Nephron (organoid): Measurements from ENCODE around the gene S100A1.
"Not testable (repeated sequence)": the region's sequence is repeated elsewhere in the genome, so short reads cannot be mapped to it uniquely, and the experiment has no call there.

Experiments
- H3K27ac Mint-ChIP-seq, 3 experiments: 2 replicates each; pipeline ENCODE4 v1.8.0; 2020; ENCODE audit warnings: mixed read lengths in 3 of 3, mild to moderate bottlenecking in 2 of 3, moderate library complexity in 1 of 3
- H3K27me3 Mint-ChIP-seq: 2 replicates; pipeline ENCODE4 v1.8.0; 2021; ENCODE audit warnings: low read depth, mild to moderate bottlenecking, moderate library complexity, mixed read lengths
- H3K36me3 Mint-ChIP-seq: 2 replicates; pipeline ENCODE4 v1.8.0; 2020; ENCODE audit warnings: low read depth, mixed read lengths
- H3K4me1 Mint-ChIP-seq: 2 replicates; pipeline ENCODE4 v1.8.0; 2020; ENCODE audit warnings: mixed read lengths
- H3K4me3 Mint-ChIP-seq, 3 experiments: 2 replicates each; pipeline ENCODE4 v1.8.0; 2020; ENCODE audit warnings: mild to moderate bottlenecking in 3 of 3, mixed read lengths in 3 of 3, moderate library complexity in 2 of 3
- H3K9me3 Mint-ChIP-seq: 2 replicates; pipeline ENCODE4 v1.8.0; 2020; ENCODE audit warnings: mixed read lengths
- CTCF ChIP-seq, 3 experiments: fragments of 200-600 bp; sonication (generic); IDR thresholded peaks; one replicate each; pipeline ENCODE4 v1.5.0; 2021; ENCODE audit warnings: antibody characterized with exemption in 3 of 3; ENCODE audit not compliant: unreplicated experiment in 3 of 3

The S100A1 gene

DNA sequence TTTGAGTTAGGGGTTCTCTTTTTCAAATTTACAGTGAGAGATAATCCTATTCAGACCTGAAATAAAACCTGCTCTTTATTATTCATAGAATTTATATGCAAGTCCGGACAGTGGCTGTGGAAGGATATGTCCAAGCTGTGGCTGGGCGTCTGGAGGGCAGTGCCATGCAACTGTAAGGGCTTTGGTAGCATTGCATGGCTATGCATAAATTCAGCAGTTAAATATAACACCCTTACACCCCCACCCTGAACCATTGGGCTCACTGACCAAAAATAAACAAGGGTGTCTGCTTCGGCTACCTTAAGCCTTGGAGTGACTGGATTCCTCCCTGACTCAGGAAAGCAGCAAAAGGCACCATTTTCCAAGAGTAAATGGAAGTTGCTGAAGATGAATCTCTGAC is 11.0 kb downstream of the S100A1 start:
- TF ChIP-seq CTCF (IDR thresholded peaks at IDR 0.05; ENCODE audit: unreplicated experiment in 3 of 3): no peak
- Mint-ChIP-seq H3K27me3 (no peaks in the 10 kb centered on the region), H3K36me3 (peaks cover 76% of the 10 kb centered on the region), H3K4me3 (no peak overlapping the region), H3K27ac (no peak overlapping the region), H3K4me1 (peaks cover 28% of the 10 kb centered on the region), H3K9me3 (no peaks in the 10 kb centered on the region)

- H3K36me3 Mint-ChIP-seq: peaks cover 78% of the 10 kb centered on the region
- H3K4me1 Mint-ChIP-seq: peaks cover 19% of the 10 kb centered on the region
- H3K27ac Mint-ChIP-seq: peak overlapping the region in 1 of 3 experiments; percentile 8
- not testable (repeated sequence) for H3K27me3 Mint-ChIP-seq, H3K4me3 Mint-ChIP-seq, H3K9me3 Mint-ChIP-seq
Observed at GRCh38 chr1:153640213-153640612, 12.0 kb downstream of the S100A1 start.

GRCh38 chr1:153640861-153641260 is 12.6 kb downstream of the S100A1 start:
- no peak for TF ChIP-seq CTCF (IDR thresholded peaks at IDR 0.05; ENCODE audit: unreplicated experiment in 3 of 3)
- Mint-ChIP-seq H3K4me3 (no peak overlapping the region), H3K4me1 (peaks cover 17% of the 10 kb centered on the region), H3K36me3 (peaks cover 81% of the 10 kb centered on the region), H3K27me3 (no peaks in the 10 kb centered on the region), H3K9me3 (no peaks in the 10 kb centered on the region), H3K27ac (peak overlapping the region in 2 of 3 experiments; percentile 8 to 15)

- no peaks in the 10 kb centered on the region for H3K27me3 Mint-ChIP-seq
- no peak overlapping the region for H3K27ac Mint-ChIP-seq
- no peak overlapping the region for H3K4me3 Mint-ChIP-seq
- no peak for TF ChIP-seq CTCF (IDR thresholded peaks at IDR 0.05; ENCODE audit: unreplicated experiment in 3 of 3)
- peaks cover 8% of the 10 kb centered on the region for H3K4me1 Mint-ChIP-seq
- no peaks in the 10 kb centered on the region for H3K9me3 Mint-ChIP-seq
- H3K36me3 Mint-ChIP-seq: peaks cover 78% of the 10 kb centered on the region
Observed at GRCh38 chr1:153642161-153642560, 13.9 kb downstream of the S100A1 start.

DNA sequence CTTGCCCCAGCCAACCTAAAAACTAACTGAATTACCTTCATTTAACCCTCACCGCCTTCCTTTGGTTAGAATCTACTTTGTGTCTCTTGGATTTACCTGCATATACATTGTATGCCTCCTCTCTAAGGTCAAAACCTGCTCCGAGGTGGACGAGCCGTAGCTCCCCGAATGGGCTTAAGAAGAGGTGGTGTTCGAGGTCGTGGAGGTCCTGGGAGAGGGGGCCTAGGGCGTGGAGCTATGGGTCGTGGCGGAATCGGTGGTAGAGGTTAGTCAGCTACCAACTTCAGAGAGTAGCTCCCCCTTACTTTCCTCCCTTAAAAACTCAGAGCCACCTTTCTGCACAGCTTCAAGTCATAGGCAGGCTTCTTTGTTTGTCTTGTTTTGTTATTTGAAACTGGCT is 14.9 kb downstream of the S100A1 start:
- H3K4me3 Mint-ChIP-seq: no peak overlapping the region
- H3K27ac Mint-ChIP-seq: peak overlapping the region in 1 of 3 experiments; percentile 21
- TF ChIP-seq CTCF (IDR thresholded peaks at IDR 0.05; ENCODE audit: unreplicated experiment in 3 of 3): no peak
- H3K36me3 Mint-ChIP-seq: peaks cover 74% of the 10 kb centered on the region
- no peaks in the 10 kb centered on the region for H3K9me3 Mint-ChIP-seq
- peaks cover under 1% of the 10 kb centered on the region for H3K4me1 Mint-ChIP-seq
- no peaks in the 10 kb centered on the region for H3K27me3 Mint-ChIP-seq

- H3K9me3 Mint-ChIP-seq: no peaks in the 10 kb centered on the region
- peak overlapping the region in 2 of 3 experiments; percentile 3 to 21 for H3K27ac Mint-ChIP-seq
- no peak for TF ChIP-seq CTCF (IDR thresholded peaks at IDR 0.05; ENCODE audit: unreplicated experiment in 3 of 3)
- H3K4me3 Mint-ChIP-seq: no peak overlapping the region
- no peaks in the 10 kb centered on the region for H3K4me1 Mint-ChIP-seq
- no peaks in the 10 kb centered on the region for H3K27me3 Mint-ChIP-seq
- H3K36me3 Mint-ChIP-seq: peaks cover 67% of the 10 kb centered on the region
Observed at GRCh38 chr1:153643816-153644215, 15.6 kb downstream of the S100A1 start.
